H9 (cell line): ENCODE data around the gene RHBDD3. TPM values are rescaled to one million over a fixed set of nuclear protein-coding genes. Genes with fewer than 3 reads are reported as not detected.

Experiments used
- DNase-seq: peaks from one replicate; pipeline ENCODE4 v3.0.0-alpha.2; 2017
- H2AFZ ChIP-seq: one replicate; pipeline ENCODE4 v1.6.1; 2013; ENCODE audit warnings: mild to moderate bottlenecking, low read length, control low read depth, moderate library complexity
- H2AK5ac ChIP-seq: 2 replicates; pipeline ENCODE4 v1.6.1; 2013; ENCODE audit warnings: low read length, control low read depth, mixed read lengths; ENCODE audit not compliant: insufficient read length
- H2BK120ac ChIP-seq: one replicate; pipeline ENCODE4 v1.6.1; 2013; ENCODE audit warnings: low read depth, mild to moderate bottlenecking, low read length, control low read depth, inconsistent platforms; ENCODE audit not compliant: poor library complexity, severe bottlenecking
- H2BK12ac ChIP-seq: 2 replicates; pipeline ENCODE4 v1.6.1; 2013; ENCODE audit warnings: low read length, control low read depth, mixed read lengths, low read depth; ENCODE audit not compliant: insufficient read length
- H2BK15ac ChIP-seq: 2 replicates; pipeline ENCODE4 v1.6.1; 2013; ENCODE audit warnings: low read depth, low read length, control low read depth
- H2BK20ac ChIP-seq: one replicate; pipeline ENCODE4 v1.6.1; 2013; ENCODE audit warnings: low read depth, mild to moderate bottlenecking, low read length, control low read depth, inconsistent platforms; ENCODE audit not compliant: poor library complexity, severe bottlenecking
- H2BK5ac ChIP-seq: 2 replicates; pipeline ENCODE4 v1.6.1; 2013; ENCODE audit warnings: low read length, control low read depth, mixed read lengths; ENCODE audit not compliant: insufficient read length
- H3K14ac ChIP-seq: 2 replicates; pipeline ENCODE4 v1.6.1; 2013; ENCODE audit warnings: low read length, control low read depth; ENCODE audit not compliant: insufficient read depth
- H3K18ac ChIP-seq: 2 replicates; pipeline ENCODE4 v1.6.1; 2013; ENCODE audit warnings: low read depth, mild to moderate bottlenecking, mixed read lengths, low read length, control low read depth; ENCODE audit not compliant: insufficient read length
- H3K23ac ChIP-seq: 2 replicates; pipeline ENCODE4 v1.6.1; 2013; ENCODE audit warnings: low read length, control low read depth, mixed read lengths, low read depth; ENCODE audit not compliant: insufficient read length
- H3K23me2 ChIP-seq: 2 replicates; pipeline ENCODE4 v1.6.1; 2013; ENCODE audit warnings: low read depth, mild to moderate bottlenecking, mixed read lengths, low read length, control low read depth; ENCODE audit not compliant: insufficient read length, poor library complexity, severe bottlenecking
- H3K27ac ChIP-seq: 2 replicates; pipeline ENCODE4 v1.5.1; 2013; ENCODE audit warnings: low read length, control low read depth, mixed read lengths, low read depth; ENCODE audit not compliant: insufficient read length
- H3K27me3 ChIP-seq: 2 replicates; pipeline ENCODE4 v1.6.1; 2013; ENCODE audit warnings: low read length, control low read depth, inconsistent platforms; ENCODE audit not compliant: insufficient read depth
- H3K4ac ChIP-seq: 2 replicates; pipeline ENCODE4 v1.6.1; 2013; ENCODE audit warnings: low read depth, mild to moderate bottlenecking, control low read depth, inconsistent platforms, low read length, moderate library complexity
- H3K4me1 ChIP-seq: 2 replicates; pipeline ENCODE4 v1.6.1; 2013; ENCODE audit warnings: low read length, control low read depth, inconsistent platforms; ENCODE audit not compliant: insufficient read depth
- H3K4me2 ChIP-seq: 2 replicates; pipeline ENCODE4 v1.6.1; 2013; ENCODE audit warnings: low read length, control low read depth, mixed read lengths; ENCODE audit not compliant: insufficient read length, insufficient read depth
- H3K56ac ChIP-seq: 2 replicates; pipeline ENCODE4 v1.6.1; 2013; ENCODE audit warnings: low read depth, mild to moderate bottlenecking, mixed read lengths, low read length, control low read depth; ENCODE audit not compliant: insufficient read length
- H3K79me1 ChIP-seq: 2 replicates; pipeline ENCODE4 v1.6.1; 2013; ENCODE audit warnings: low read depth, mild to moderate bottlenecking, moderate library complexity, low read length, control low read depth, inconsistent platforms; ENCODE audit not compliant: insufficient read depth, poor library complexity, severe bottlenecking
- H3K79me2 ChIP-seq: 2 replicates; pipeline ENCODE4 v1.6.1; 2013; ENCODE audit warnings: low read length, control low read depth, inconsistent platforms; ENCODE audit not compliant: insufficient read depth
- H3K9ac ChIP-seq: 2 replicates; pipeline ENCODE4 v1.6.1; 2013; ENCODE audit warnings: low read length, control low read depth, mixed read lengths; ENCODE audit not compliant: insufficient read length; ENCODE audit errors: extremely low read depth
- H3K9me3 ChIP-seq: one replicate; pipeline ENCODE4 v1.6.1; 2013; ENCODE audit warnings: low read depth, low read length, inconsistent platforms; ENCODE audit not compliant: control insufficient read depth
- H3T11ph ChIP-seq: one replicate; pipeline ENCODE4 v1.6.1; 2013; ENCODE audit warnings: mild to moderate bottlenecking, low read length, control low read depth, inconsistent platforms
- H4K20me1 ChIP-seq: one replicate; pipeline ENCODE4 v1.6.1; 2013; ENCODE audit not compliant: control insufficient read depth, insufficient read length, insufficient read depth
- H4K5ac ChIP-seq: 2 replicates; pipeline ENCODE4 v1.6.1; 2013; ENCODE audit warnings: low read depth, mild to moderate bottlenecking, mixed read lengths, low read length, control low read depth; ENCODE audit not compliant: insufficient read length
- H4K8ac ChIP-seq: replicated peaks from 2 replicates; pipeline ENCODE4 v1.6.1; 2013; ENCODE audit warnings: low read length, control low read depth, mixed read lengths, low read depth; ENCODE audit not compliant: insufficient read length
- H4K91ac ChIP-seq: 2 replicates; pipeline ENCODE4 v1.6.1; 2013; ENCODE audit warnings: low read depth, mild to moderate bottlenecking, moderate library complexity, mixed read lengths, low read length, control low read depth; ENCODE audit not compliant: insufficient read length
- H3K27ac Mint-ChIP-seq, 3 experiments: 2 replicates in 2 of 3; 3 replicates in 1 of 3; pipeline ENCODE4 v1.8.0; 2020 to 2021; ENCODE audit warnings: mixed read lengths in 3 of 3, mild to moderate bottlenecking in 1 of 3, moderate library complexity in 1 of 3
- H3K27me3 Mint-ChIP-seq: 2 replicates; pipeline ENCODE4 v1.8.0; 2021; ENCODE audit warnings: low read depth, mild to moderate bottlenecking, moderate library complexity, mixed read lengths
- H3K36me3 Mint-ChIP-seq, 3 experiments: 2 replicates in 2 of 3; 3 replicates in 1 of 3; pipeline ENCODE4 v1.8.0; 2020 to 2021; ENCODE audit warnings: low read depth in 3 of 3, mixed read lengths in 3 of 3; ENCODE audit not compliant: insufficient read depth in 1 of 3
- H3K4me1 Mint-ChIP-seq, 2 experiments: 2 replicates each; pipeline ENCODE4 v1.8.0; 2020; ENCODE audit warnings: mixed read lengths in 2 of 2
- H3K4me3 Mint-ChIP-seq, 2 experiments: 2 replicates in 1 of 2; 3 replicates in 1 of 2; pipeline ENCODE4 v1.8.0; 2020 to 2021; ENCODE audit warnings: mild to moderate bottlenecking in 2 of 2, mixed read lengths in 2 of 2, moderate library complexity in 1 of 2
- H3K9me3 Mint-ChIP-seq, 2 experiments: 2 replicates in 1 of 2; 3 replicates in 1 of 2; pipeline ENCODE4 v1.8.0; 2020; ENCODE audit warnings: mild to moderate bottlenecking in 2 of 2, mixed read lengths in 2 of 2, moderate library complexity in 1 of 2
- WGBS: extraction: QIAGEN DNeasy Blood & Tissue Kit; methylation state at CpG from one replicate; pipeline ENCODE4 v1.1.7; 2013; ENCODE audit warnings: missing lambda C conversion rate, low lambda C conversion rate, mixed read lengths; ENCODE audit not compliant: insufficient read length; ENCODE audit errors: extremely low coverage; 5-methylcytosine and 5-hydroxymethylcytosine counted together
- total RNA-seq: library from RNA; stranded (reverse); gene quantifications from 2 replicates; pipeline ENCODE4 v1.2.1, GENCODE V29; 2021
- TF ChIP-seq, protein P1 (sequence below): fragments of 200-600 bp; sonication (generic); conservative IDR thresholded peaks from 3 replicates; pipeline ENCODE4 v1.8.0; 2021; ENCODE audit warnings: antibody characterized with exemption, mild to moderate bottlenecking

RHBDD3 gene
- total RNA-seq, 1 experiment from 2014 or later: 99.7 TPM

DNA sequence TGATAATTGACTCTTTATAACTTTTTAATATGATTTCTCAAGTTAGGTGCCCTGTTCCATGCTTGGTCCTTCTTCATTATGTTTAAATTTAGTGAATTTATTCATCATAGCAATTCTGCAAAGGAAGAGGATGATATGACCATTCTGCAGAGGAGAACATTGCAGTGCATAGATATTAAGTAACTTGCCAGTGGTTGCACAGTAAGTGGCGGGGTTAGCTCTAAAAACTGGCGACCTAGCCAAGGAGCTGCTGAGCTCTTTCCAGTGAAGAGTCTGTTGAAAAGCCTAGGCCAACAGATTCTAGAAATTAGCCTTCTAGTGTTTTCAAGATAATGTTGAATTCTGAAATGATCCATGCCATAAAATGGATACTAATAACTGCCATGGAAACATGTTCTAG, 4.8 kb upstream of the RHBDD3 start:
- Histone ChIP-seq H2BK15ac (no peak overlapping the region), H2BK5ac (no peak overlapping the region), H3K4me1 (peaks cover 8% of the 10 kb centered on the region), H4K5ac (no peak overlapping the region), H3K14ac (no peak overlapping the region), H3K27ac (no peak overlapping the region), H3K79me1 (peaks cover 3% of the 10 kb centered on the region), H3T11ph (no peak overlapping the region), H3K23me2 (peaks cover 14% of the 10 kb centered on the region), H4K91ac (no peak overlapping the region), H4K8ac (no peak overlapping the region), H3K18ac (no peak overlapping the region), H3K4me2 (no peak overlapping the region), H3K23ac (no peak overlapping the region), H2BK120ac (no peak overlapping the region), H3K9ac (no peak overlapping the region), H3K56ac (no peak overlapping the region), H4K20me1 (no peaks in the 10 kb centered on the region), H3K4ac (no peak overlapping the region), H2AFZ (no peak overlapping the region), H2AK5ac (no peak overlapping the region), H3K9me3 (no peaks in the 10 kb centered on the region), H3K79me2 (peaks cover 58% of the 10 kb centered on the region), H3K27me3 (no peaks in the 10 kb centered on the region), H2BK20ac (no peak overlapping the region), H2BK12ac (no peak overlapping the region)
- TF ChIP-seq, protein P1, sequence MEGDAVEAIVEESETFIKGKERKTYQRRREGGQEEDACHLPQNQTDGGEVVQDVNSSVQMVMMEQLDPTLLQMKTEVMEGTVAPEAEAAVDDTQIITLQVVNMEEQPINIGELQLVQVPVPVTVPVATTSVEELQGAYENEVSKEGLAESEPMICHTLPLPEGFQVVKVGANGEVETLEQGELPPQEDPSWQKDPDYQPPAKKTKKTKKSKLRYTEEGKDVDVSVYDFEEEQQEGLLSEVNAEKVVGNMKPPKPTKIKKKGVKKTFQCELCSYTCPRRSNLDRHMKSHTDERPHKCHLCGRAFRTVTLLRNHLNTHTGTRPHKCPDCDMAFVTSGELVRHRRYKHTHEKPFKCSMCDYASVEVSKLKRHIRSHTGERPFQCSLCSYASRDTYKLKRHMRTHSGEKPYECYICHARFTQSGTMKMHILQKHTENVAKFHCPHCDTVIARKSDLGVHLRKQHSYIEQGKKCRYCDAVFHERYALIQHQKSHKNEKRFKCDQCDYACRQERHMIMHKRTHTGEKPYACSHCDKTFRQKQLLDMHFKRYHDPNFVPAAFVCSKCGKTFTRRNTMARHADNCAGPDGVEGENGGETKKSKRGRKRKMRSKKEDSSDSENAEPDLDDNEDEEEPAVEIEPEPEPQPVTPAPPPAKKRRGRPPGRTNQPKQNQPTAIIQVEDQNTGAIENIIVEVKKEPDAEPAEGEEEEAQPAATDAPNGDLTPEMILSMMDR: no peak
- Mint-ChIP-seq H3K27ac (no peak overlapping the region), H3K36me3 (peaks cover 71 to 89% (median 88%) of the 10 kb centered on the region in 3 experiments), H3K4me1 (peaks cover 33 to 37% of the 10 kb centered on the region in 2 experiments), H3K4me3 (no peak overlapping the region), H3K27me3 (no peaks in the 10 kb centered on the region), H3K9me3 (peaks cover 0 to 4% of the 10 kb centered on the region in 2 experiments; a peak in 2 of 5 replicates)
- DNase-seq: no peak
- no CpG with 5 or more reads among the region's 2 CpGs for WGBS
